LNCAP (cell line): ENCODE data around the gene ZNF486.

ENCODE experiments used
- TF ChIP-seq, protein P1 (sequence below): fragments of 450-650 bp; IDR thresholded peaks from 2 replicates; pipeline ENCODE4 v1.5.1; 2017; ENCODE audit warnings: mild to moderate bottlenecking

The ZNF486 gene

DNA sequence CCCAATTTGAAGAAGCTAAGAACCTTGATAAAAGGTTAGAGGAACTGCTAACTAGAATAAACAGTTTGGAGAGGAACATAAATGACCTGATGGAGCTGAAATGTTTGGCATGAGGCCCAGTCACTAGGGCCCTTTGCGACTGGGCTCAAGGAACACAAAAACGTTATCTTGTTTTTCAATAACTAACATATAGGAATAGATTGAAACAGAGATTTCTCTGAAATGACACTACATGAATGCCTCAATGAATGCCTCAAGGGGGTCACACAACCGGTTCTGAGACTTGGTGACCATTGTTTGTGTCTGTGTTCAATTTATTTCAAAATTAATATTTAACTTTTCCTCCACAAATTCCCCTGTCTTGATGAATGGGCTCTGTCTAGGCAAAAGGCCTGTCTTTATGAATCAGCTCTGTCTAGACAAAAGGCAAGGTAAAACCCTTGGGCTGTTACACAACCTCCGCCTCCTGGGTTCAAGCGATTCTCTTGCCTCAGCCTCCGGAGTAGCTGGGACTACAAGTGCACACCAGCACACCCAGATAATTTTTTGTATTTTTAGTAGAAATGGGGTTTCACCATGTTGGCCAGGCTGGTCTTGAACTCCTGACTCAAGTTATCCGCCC, 932 bp upstream of the ZNF486 start:
- TF ChIP-seq, protein P1, sequence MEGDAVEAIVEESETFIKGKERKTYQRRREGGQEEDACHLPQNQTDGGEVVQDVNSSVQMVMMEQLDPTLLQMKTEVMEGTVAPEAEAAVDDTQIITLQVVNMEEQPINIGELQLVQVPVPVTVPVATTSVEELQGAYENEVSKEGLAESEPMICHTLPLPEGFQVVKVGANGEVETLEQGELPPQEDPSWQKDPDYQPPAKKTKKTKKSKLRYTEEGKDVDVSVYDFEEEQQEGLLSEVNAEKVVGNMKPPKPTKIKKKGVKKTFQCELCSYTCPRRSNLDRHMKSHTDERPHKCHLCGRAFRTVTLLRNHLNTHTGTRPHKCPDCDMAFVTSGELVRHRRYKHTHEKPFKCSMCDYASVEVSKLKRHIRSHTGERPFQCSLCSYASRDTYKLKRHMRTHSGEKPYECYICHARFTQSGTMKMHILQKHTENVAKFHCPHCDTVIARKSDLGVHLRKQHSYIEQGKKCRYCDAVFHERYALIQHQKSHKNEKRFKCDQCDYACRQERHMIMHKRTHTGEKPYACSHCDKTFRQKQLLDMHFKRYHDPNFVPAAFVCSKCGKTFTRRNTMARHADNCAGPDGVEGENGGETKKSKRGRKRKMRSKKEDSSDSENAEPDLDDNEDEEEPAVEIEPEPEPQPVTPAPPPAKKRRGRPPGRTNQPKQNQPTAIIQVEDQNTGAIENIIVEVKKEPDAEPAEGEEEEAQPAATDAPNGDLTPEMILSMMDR: no peak

DNA sequence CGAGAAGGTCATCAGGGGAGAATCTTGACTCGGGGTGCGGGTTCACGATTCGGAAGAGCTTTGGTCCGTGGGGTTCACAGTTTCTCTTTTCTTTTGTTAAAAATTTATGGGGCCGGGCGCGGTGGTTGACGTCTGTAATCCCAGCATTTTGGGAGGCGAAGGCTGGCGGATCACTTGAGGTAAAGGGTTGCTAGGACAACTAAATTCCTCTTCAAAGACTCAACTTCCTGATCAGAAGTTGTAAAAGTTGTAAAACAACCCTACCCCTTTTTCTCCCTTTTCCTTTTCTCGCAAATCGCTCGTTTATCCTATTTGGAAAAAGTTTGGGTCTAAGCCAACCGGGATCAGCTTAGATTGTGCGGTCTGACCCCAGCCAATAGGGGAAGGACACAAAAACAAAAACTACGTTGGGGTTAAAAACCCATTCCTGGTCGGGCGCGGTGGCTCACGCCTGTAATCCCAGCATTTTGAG, 673 bp downstream of the ZNF486 start:
- TF ChIP-seq, protein P1: no peak

DNA sequence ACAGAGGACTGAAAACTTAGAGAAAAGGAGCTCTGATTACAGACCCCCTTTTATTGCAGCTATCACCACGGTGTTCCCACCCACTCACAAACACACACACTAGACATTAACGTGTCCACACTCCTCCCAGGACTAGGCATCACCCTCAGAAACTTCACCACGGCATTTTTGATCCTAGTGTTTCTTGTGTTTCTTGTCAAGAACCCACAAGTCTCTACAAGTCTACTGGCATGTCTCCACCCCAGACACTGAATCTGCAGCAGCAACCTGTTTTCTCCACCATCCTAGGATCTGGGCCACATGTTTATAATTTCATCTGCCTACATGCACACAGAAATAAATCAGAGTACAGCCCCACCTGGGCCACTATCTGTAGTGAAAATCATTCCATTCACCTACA, 4.3 kb downstream of the ZNF486 start:
- TF ChIP-seq, protein P1: no peak

DNA sequence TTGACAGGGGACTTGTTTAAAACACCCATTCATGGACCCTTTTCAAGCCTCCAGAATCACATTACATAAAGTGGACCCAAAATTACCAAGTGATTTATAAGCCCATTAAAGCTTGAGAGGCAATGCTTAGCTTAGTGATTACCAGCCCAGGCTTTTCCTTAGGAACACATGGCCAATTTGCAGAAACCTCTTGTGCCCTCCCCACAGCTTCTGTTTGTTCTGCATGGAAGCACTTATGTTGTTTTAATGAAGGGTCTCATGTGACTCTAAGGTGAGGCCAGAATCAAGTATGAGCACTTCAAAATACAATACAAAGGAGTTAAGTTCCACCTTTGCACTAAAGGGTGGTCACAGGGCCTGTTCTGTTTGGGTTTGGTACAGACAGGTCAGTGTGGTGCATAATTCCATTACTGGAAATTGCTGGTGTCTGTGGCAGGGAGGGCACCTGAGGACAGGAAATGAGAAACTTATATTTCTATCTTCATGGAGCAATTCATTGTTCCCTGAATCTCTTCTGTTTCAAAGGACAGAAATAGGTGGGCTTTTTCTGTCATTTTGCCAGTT, 15.3 kb downstream of the ZNF486 start:
- TF ChIP-seq, protein P1: no peak

DNA sequence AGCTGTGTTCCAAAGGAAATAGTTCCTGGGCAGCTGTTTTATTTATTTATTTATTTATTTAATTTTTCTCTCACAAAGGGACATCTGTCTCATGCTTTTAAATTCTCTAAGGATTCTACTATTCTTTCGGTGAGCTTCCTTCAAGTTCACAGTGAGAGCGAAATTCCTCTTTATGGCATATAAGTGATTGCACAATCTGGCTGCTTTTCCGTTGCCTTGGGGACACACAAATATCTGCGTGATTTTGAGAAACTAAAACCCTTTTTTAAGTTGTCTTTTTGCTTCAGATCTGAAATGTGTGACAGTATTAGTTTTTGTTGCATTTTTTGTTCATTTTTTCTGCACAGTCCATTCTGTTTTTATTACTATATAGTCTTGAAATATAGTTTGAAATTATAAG, 19.2 kb downstream of the ZNF486 start:
- TF ChIP-seq, protein P1: no peak

DNA sequence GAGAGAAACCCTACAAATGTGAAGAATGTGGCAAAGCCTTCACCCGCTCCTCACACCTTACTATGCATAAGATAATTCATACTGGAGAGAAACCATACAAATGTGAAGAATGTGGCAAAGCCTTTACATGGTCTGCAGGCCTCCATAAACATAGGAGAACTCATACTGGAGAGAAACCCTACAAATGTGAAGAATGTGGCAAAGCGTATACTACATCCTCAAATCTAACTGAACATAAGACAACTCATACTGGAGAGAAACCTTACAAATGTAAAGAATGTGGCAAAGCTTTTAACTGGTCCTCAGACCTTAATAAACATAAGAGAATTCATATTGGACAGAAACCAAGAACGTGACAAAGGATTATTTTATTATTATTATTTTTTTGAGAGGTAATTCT, 30.7 kb downstream of the ZNF486 start:
- TF ChIP-seq, protein P1: no peak

DNA sequence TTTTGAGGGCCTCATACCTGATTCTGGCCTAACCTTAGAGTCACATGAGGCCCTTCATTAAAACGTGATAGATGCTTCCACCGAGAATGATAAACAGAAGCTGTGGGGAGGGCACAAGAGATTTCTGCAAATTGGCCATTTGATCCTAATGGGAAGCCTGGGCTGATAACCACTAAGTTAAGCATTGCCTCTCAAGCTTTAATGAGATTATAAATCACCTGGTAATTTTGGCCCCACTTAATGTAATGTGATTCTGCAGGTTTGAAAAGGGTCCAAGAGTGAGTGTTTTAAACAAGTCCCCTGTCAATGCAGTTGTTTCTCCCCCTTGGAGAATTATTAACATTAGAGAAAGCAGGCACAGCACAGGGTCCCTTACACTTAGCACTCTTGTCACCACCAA, 42.0 kb downstream of the ZNF486 start:
- TF ChIP-seq, protein P1: no peak
